DMS53 (cell line): ENCODE results near the gene AGPAT2.
A peak's percentile ranks its signal among the peaks of the same experiment; 100 is the strongest.

Experiments used
- DNase-seq: peaks from one replicate; lab custom pipeline; 2025; lab: John Stamatoyannopoulos, UW

Gene AGPAT2

GRCh38 chr9:136700959-136701667 lies 13.9 kb upstream of the AGPAT2 start:
- DNase-seq, result peak; percentile 89

GRCh38 chr9:136700304-136700703 lies 13.0 kb upstream of the AGPAT2 start:
- no peak for DNase-seq

- DNase-seq, result peak; percentile 63
Observed at GRCh38 chr9:136698635-136699246, 11.5 kb upstream of the AGPAT2 start.

DNA sequence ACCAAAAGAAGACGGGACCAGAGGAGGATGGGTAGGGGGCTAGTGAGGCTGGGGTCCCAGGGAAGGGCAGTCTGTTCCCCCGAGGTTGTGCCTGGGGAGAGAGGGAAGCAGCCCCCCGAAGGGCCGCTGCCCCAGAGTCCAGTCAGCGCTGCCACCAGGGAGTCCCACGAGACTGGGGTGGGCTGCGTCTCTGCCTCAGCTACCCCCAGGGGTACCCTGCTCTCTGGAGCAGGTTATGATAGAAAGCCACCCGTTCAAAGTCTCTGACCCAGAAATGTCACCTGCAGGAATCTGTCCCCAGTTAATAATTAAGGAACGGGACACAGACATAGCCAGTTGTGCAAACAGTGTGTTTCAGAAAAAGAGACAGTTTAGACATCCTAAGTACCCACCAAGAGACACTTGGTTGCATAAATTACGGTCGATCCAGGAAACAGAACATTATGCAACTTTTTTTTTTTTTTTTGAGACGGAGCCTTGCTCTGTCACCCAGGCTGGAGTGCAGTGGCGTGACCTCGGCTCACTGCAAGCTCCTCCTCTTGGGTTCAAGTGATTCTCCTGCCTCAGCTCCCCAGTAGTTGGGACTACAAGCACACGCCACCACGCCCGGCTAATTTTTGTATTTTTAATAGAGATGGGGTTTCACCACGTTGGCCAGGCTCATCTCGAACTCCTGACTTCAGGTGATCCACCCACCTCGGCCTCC lies 10.7 kb upstream of the AGPAT2 start:
- DNase-seq, result peak; percentile 96

DNA sequence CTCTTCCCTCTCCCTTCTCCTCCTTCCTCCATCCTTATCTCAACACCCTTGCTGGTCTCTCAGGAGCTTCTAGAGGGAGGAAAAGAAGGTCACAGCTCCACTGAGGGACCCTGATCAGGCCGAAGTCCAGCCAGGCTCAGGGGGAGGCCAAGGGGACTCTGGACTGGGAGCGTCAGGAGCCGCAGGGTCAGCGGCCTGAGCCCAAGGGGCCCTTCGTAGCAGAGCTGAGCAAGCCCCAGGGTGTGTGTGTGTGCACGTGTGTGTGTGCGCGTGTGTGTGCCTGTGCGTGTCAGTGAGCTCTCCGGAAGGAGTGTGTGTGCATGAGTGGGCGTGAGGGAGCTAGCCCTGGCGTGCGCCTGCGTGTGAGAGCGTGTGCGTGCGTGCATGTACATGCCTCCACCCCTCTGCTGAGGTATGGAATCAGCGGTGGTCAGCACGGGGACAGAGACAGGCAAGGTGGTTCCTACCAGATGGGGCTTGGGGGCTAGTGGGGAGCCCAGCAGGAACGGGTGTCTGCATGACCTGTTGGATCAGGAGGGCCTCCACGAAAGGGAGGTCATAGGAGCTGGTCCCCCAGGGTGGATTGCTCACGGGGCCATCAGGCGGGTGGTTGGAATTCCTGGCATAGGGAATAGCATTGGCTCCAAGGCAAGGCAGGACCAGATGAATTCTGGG lies 10.0 kb upstream of the AGPAT2 start:
- DNase-seq, result peak; percentile 85

DNA sequence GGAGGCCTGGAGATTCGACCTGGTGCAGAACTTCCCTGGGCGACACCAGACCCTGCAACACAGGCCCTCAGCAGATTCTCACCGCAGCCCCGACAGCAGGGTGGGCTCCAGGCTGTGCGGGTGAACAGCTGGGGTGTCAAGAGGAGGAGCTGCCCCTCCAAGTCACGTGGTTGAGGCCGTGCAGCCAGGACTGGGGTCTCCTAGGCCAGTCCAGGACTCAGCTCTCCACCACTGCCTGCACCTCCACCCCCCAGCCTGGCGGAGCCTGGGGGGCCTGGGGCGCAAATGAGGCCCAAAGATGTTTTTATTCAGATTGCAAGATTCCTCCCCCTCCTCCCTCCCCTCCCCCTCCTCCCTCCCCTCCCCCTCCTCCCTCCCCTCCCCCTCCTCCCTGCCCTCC lies 9.2 kb upstream of the AGPAT2 start:
- no peak for DNase-seq

- DNase-seq, result peak; percentile 98
Observed at GRCh38 chr9:136695955-136696354, 8.7 kb upstream of the AGPAT2 start.

GRCh38 chr9:136695435-136695895 lies 8.2 kb upstream of the AGPAT2 start:
- DNase-seq, result peak; percentile 97

DNA sequence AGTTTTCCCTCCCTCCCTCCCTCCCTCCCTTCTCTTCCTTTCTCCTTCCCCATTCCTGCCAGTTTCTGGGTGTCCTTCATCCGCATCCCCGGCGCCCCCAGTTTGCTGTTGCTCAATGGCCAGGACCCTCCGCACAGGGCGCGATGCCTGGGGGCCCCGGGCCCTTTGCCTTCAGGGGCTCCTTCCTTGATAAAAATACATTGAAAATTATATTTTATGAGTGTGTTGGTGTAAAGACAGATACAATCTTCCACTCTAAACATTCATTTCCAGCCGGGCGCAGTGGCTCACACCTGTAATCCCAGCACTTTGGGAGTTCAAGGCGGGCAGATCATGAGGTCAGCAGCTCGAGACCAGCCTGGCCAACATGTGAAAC lies 7.6 kb upstream of the AGPAT2 start:
- DNase-seq, result peak; percentile 69

GRCh38 chr9:136694163-136694871 lies 7.1 kb upstream of the AGPAT2 start:
- DNase-seq, result peak; percentile 90

DNA sequence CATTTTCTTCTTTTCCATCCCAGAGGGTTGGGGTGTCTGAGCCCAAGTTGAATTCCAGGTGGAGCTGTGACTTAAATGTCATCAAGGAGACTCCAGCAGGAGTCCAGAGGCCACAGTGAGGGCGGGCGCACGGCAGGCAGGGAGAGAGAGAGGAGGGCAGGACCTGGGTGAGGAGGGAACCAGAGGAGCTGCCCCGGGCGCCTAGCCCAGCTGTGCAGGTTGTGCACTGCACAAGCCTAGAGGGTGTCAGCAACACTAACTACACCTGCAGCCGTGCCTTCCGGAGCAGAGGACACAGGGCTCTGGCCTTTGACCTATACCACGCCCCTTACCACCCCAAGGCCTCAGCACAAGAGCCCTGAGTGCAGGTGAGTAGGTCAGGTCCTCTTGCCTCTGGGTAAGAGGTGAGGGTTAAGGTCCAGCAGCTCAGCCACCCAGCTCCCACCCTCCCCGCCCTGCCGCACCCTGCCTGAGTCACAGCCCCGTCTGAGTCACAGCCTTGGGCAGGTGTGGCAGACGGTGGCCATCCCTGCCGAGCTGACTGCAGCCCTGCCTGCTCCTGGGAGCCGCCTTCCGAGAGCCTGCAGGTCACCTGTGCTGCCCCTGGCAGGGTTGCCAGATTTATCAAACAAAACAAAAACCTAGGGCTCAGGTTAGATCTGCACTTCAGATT lies 6.4 kb upstream of the AGPAT2 start:
- peak; percentile 97 for DNase-seq

DNA sequence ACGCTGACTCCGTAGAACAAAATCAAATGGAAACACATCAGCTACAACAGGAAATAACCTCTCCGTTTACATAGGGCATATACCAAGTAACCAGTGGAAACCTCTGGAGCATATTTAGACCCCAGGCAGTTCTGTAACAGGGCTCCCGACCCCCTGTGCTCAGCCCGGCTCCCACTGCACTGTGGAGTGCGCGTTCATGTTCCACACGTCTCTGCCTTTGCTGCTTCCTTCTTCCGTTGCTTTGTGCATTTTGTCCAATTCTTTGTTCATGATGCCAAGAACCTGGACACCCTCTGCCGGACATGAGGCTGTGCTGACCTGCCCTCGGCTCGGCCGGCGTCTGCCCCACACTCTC lies 5.9 kb upstream of the AGPAT2 start:
- no peak for DNase-seq

DNA sequence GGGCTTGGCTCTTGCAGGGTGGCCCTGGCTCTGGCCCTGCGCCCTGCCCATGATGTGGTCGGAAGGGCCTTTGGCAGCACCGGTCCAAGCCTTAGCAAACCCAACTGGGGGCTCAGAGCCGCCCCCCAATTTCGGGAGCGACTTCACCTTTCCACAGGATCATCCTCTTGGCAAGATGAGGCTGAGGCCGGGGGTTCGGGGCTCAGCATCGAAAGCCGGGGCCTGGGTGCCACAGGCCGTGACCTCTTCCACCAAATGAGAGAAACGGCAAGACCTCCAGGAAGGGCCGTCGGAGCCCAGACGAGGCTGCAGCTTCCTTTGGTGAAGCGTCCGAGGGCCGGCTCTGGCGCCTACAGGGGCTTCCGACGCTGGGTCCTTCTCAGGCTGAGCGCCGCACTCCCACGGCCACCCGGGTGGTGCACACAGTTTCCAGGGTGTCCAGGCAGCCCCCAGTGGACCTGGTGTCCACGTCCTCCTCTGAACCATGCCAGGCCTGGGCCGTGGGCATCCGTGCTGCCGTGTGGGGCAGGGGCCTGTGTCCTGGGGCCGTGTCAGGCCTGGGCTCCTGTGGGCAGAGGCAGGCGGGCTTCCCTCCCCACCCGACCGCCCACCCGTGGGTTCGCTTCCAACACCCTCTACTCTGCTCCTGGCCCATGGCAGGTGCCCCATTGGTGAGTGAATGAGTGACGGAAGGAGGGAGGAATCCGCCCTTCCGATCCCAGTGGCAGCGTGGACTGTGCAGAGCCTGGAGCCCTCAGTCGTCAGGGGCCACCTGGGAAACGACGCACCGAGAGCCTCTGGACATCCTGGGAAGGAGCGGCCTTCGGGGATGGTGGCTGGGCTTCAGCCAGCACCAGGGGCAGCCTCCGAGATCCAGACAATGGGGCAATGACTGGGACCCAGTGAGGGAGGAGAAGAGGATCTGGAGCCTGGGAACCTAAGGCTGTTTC lies 5.2 kb upstream of the AGPAT2 start:
- peak; percentile 68 for DNase-seq

- peak; percentile 97 for DNase-seq
Observed at GRCh38 chr9:136691316-136692184, 4.3 kb upstream of the AGPAT2 start.

- peak; percentile 84 for DNase-seq
Observed at GRCh38 chr9:136690806-136691261, 3.6 kb upstream of the AGPAT2 start.

GRCh38 chr9:136690104-136690805 lies 3.0 kb upstream of the AGPAT2 start:
- peak; percentile 54 for DNase-seq

GRCh38 chr9:136689108-136689460 lies 1.8 kb upstream of the AGPAT2 start:
- no peak for DNase-seq

DNA sequence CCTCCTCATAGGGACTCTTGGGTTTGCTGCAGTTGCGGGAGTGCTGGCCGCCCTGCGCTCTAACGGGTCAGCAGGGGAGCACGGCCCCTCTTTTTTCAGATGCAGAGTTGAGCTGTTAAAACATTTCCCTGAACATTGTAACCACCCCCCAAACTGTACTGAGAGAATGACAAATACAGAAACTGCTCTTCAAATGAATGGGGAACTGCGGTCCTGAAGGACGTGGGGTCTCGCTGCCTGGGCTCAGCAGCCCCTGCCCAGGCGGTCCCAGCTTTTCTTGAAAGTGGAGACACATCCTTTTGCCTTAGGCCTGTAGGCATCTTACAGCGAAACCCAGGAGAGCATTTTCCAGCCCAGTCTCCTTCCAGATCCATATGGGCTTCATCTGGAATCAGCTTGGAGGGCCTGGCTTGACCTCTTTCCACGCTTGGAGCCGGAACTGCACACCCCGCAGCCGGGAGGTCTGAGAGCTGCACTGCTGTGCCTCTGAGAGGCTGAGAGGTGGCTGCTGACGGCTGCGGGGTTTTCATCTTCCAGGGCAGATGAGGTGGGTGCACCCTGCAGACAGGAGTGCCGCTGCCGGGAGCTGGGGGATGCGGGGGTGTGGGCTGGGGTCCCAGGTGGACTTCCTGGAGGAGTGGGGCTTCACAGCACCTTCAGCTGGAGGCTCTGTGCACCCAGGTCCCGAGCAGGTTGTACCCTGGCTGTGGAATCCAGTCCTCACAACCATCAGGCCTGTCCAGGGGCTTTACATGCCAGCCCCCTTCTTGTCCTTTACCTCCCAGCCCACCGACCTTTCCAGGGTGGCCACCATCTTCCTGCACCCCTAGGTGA lies 1.2 kb upstream of the AGPAT2 start:
- DNase-seq, result peak; percentile 71
